RWPE2 (cell line): Measurements from ENCODE around the gene BMP8A.
"Not testable (repeated sequence)": the region's sequence is repeated elsewhere in the genome, so short reads cannot be mapped to it uniquely, and the experiment has no call there.

Experiments
- ATAC-seq: fragments of 200-7000 bp; cut with Tn5 transposase; 3 replicates; pipeline ENCODE4 v1.9.1; 2021; ENCODE audit warnings: low read depth
- DNase-seq: peaks from one replicate; pipeline ENCODE4 v3.0.0-alpha.2; 2020; ENCODE audit warnings: low spot score
- H3K27ac ChIP-seq: fragments of 450-650 bp; 2 replicates; pipeline ENCODE4 v1.5.1; 2017; ENCODE audit warnings: mild to moderate bottlenecking; ENCODE audit not compliant: poor library complexity, severe bottlenecking
- H3K27me3 ChIP-seq: fragments of 250-450 bp; sonication (Bioruptor Pico); 2 replicates; pipeline ENCODE4 v1.5.1; 2021; ENCODE audit warnings: mild to moderate bottlenecking, moderate library complexity; ENCODE audit not compliant: insufficient read depth, poor library complexity, severe bottlenecking
- H3K36me3 ChIP-seq: fragments of 250-450 bp; sonication (Bioruptor Pico); 2 replicates; pipeline ENCODE4 v1.5.1; 2020; ENCODE audit warnings: low read depth, mild to moderate bottlenecking, moderate library complexity
- H3K4me1 ChIP-seq: fragments of 250-450 bp; sonication (Bioruptor Pico); 2 replicates; pipeline ENCODE4 v1.5.1; 2021; ENCODE audit warnings: mild to moderate bottlenecking, moderate library complexity; ENCODE audit not compliant: insufficient read depth, poor library complexity, severe bottlenecking
- H3K4me3 ChIP-seq: fragments of 250-450 bp; sonication (Bioruptor Pico); 2 replicates; pipeline ENCODE4 v1.5.1; 2021; ENCODE audit warnings: mild to moderate bottlenecking, moderate library complexity; ENCODE audit not compliant: severe bottlenecking
- H3K9me3 ChIP-seq: fragments of 250-450 bp; sonication (Bioruptor Pico); 2 replicates; pipeline ENCODE4 v1.5.1; 2021; ENCODE audit warnings: mild to moderate bottlenecking, moderate library complexity; ENCODE audit not compliant: severe bottlenecking
- TF ChIP-seq, protein P1 (sequence below): fragments of 450-650 bp; IDR thresholded peaks from one replicate; pipeline ENCODE4 v1.5.1; 2017; ENCODE audit warnings: mild to moderate bottlenecking, moderate library complexity; ENCODE audit not compliant: poor library complexity, severe bottlenecking

BMP8A gene

DNA sequence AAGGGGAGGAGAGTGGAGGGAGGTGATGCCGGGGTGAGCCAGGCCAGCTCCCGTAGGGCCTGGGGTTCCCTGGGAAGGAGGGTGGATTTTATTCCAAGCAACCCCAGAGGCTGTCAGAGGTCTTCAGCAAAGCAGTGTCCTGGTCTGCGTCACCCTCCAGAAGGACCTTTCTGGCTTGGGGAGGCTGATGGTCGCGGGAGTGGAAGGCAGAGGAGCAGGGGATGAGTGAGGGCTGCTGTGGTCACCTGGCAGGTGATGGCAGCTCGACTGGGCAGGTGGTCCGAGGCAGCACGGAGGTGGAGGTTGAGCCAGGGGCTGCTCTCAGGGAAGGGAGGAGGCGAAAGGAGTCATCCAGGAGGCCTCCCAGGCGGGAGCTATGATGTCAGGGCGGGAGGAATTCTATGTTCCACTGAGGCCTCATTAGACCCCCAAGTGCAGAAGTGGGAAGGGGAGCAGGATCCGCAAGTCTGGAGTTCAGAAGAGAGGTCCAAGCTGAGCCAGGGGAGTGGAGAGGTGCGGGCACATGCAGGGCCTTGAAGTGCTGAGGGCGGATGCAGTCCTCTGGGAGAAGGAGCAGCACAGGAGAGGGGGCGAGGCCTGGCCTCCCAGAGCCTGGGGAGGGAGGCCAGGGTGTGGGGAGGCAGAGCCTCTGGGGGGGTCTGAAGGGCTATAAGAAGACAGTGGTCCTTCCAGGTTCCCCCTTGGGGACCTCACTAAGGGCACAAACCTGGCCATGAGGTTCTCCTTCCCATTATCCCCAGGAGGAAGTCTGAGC lies 33.3 kb downstream of the BMP8A start:
- H3K27me3 ChIP-seq: no peaks in the 10 kb centered on the region
- H3K27ac ChIP-seq: no peak overlapping the region
- H3K36me3 ChIP-seq: no peaks in the 10 kb centered on the region
- no peaks in the 10 kb centered on the region for H3K4me1 ChIP-seq
- no peaks in the 10 kb centered on the region for H3K9me3 ChIP-seq
- ATAC-seq (no peak), DNase-seq (no peak)
- H3K4me3 ChIP-seq: no peak overlapping the region
- TF ChIP-seq, protein P1, sequence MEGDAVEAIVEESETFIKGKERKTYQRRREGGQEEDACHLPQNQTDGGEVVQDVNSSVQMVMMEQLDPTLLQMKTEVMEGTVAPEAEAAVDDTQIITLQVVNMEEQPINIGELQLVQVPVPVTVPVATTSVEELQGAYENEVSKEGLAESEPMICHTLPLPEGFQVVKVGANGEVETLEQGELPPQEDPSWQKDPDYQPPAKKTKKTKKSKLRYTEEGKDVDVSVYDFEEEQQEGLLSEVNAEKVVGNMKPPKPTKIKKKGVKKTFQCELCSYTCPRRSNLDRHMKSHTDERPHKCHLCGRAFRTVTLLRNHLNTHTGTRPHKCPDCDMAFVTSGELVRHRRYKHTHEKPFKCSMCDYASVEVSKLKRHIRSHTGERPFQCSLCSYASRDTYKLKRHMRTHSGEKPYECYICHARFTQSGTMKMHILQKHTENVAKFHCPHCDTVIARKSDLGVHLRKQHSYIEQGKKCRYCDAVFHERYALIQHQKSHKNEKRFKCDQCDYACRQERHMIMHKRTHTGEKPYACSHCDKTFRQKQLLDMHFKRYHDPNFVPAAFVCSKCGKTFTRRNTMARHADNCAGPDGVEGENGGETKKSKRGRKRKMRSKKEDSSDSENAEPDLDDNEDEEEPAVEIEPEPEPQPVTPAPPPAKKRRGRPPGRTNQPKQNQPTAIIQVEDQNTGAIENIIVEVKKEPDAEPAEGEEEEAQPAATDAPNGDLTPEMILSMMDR: no peak

DNA sequence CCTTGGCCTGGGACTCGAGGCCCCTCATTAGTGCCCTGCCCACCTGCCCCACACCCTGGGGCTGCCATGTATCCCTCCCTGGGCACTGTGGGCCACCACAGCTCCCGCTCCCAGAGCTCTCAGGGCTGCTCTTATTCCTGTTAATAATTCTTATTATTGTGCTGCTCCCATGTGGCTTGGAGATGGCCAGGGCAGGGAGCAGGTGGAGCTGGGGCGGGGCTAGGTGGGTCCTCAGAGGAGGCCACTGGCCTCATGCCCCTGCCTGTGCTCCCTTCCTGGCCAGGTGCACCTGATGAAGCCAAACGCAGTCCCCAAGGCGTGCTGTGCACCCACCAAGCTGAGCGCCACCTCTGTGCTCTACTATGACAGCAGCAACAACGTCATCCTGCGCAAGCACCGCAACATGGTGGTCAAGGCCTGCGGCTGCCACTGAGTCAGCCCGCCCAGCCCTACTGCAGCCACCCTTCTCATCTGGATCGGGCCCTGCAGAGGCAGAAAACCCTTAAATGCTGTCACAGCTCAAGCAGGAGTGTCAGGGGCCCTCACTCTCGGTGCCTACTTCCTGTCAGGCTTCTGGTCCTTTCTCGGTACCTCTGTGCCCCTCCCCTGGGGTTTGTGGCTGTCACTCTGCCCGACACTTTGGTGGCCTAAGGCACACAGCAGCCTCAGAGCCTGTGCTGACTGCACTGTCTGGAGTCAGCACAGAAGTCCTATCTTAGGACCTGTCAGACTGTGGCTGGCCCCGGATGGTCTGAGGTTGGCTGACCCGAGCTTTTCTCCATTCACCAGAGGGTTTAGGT lies 34.1 kb downstream of the BMP8A start:
- TF ChIP-seq, protein P1: no peak
- H3K4me3 ChIP-seq: no peak overlapping the region
- no peaks in the 10 kb centered on the region for H3K4me1 ChIP-seq
- ATAC-seq: no peak
- DNase-seq: no peak
- no peak overlapping the region for H3K27ac ChIP-seq
- no peaks in the 10 kb centered on the region for H3K36me3 ChIP-seq
- H3K27me3 ChIP-seq: no peaks in the 10 kb centered on the region
- no peaks in the 10 kb centered on the region for H3K9me3 ChIP-seq

DNA sequence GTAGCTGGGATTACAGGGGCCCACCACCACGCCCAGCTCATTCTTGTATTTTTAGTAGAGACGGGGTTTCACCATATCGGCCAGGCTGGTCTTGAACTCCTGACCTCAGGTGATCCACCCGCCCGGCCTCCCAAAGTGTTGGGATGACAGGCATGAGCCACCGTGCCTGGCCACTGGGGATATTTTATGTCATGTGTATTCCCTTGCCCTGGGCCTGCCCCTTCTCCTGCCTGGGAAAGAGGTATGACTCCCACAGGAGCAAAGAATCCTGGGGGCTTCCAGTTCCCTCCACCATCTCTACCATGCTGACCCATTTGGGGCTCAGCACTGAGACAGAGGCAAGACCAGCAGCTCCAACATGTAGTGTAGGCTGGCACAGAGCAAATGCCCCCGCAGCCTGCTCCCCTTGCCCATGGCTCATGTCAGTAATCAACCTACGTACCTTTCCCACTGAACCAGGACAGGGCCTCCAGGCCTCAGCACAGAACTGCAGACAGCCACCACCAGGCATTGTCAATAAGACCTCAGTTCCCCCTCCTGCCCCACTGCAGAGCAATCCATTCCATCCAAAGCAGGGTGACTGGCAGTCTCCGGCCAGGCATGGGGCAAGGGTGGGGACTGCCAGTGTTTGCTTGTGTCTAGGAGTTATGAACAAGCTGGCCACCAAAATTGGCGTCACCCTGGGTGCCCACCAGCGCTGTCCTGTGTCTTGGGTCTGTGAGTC lies 35.2 kb downstream of the BMP8A start:
- Histone ChIP-seq H3K4me1 (no peaks in the 10 kb centered on the region), H3K36me3 (no peaks in the 10 kb centered on the region), H3K27ac (no peak overlapping the region), H3K27me3 (no peaks in the 10 kb centered on the region), H3K4me3 (no peak overlapping the region), H3K9me3 (no peaks in the 10 kb centered on the region)
- ATAC-seq (no peak), DNase-seq (no peak)
- TF ChIP-seq, protein P1: no peak

DNA sequence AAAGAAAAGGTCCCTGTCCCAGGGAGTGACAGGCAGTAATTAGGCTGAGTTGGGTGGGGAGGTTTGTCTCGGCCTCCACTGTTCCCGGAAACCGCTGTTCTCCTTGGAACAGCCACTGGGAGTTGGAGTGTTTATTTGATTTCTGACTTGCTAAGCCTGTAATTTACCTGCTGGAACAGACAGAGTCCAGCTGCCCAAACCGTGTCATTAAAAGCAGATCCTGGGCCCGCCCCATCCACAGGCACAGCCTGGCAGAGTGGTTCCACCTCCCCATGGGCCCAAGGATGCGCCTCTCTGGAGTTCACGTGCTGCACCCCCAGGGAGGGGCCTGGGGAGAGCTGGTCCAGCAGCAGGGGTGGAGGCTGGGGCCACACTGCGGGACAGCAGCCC lies 35.7 kb downstream of the BMP8A start:
- not testable (repeated sequence) for H3K36me3 ChIP-seq, ATAC-seq, DNase-seq

DNA sequence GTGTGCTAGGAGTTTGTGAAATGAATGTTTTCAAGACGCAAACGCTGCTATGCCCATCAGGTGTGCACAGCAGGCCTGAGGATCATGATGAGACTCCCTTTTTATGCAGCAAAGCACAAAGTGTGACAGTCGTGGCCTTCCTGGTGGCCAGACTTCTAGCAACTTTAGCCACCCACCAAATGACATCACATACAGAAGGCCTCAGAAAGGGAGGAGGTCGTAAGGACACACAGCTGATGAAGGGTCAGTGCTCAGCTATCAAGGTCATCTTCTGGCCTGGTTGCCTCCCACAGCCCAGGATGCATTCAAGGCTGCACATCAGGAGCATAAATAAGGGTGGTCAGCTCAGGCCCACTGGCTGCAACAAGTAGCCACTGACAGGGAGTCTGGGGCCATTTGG lies 36.6 kb downstream of the BMP8A start:
- H3K9me3 ChIP-seq: no peaks in the 10 kb centered on the region
- no peaks in the 10 kb centered on the region for H3K27me3 ChIP-seq
- ATAC-seq: no peak
- no peak overlapping the region for H3K27ac ChIP-seq
- no peaks in the 10 kb centered on the region for H3K36me3 ChIP-seq
- no peak overlapping the region for H3K4me3 ChIP-seq
- TF ChIP-seq, protein P1: no peak
- no peak for DNase-seq
- H3K4me1 ChIP-seq: no peaks in the 10 kb centered on the region

More for the DNA sequence above, 35.7 kb downstream of the BMP8A start:
- H3K4me3 ChIP-seq, H3K4me1 ChIP-seq, H3K9me3 ChIP-seq, H3K27ac ChIP-seq, H3K27me3 ChIP-seq: not testable (repeated sequence)
